ENCODE measurements around the gene PTGES2.
"Not testable (repeated sequence)": the region's sequence is repeated elsewhere in the genome, so short reads cannot be mapped to it uniquely, and the experiment has no call there.

Gene PTGES2

GRCh38 chr9:128118472-128118857 is 9.1 kb downstream of the PTGES2 start:
- no peak for DNase-seq

GRCh38 chr9:128117613-128118471 is 9.7 kb downstream of the PTGES2 start:
- no peak for DNase-seq

- DNase-seq, result no peak
Observed at GRCh38 chr9:128116104-128117083, 11.1 kb downstream of the PTGES2 start.

- no peak for DNase-seq
Observed at GRCh38 chr9:128115187-128116103, 12.1 kb downstream of the PTGES2 start.

GRCh38 chr9:128114326-128115186 is 13.0 kb downstream of the PTGES2 start:
- DNase-seq, result no peak

- no peak for DNase-seq
Observed at GRCh38 chr9:128113526-128114325, 13.8 kb downstream of the PTGES2 start.

- DNase-seq, result not testable (repeated sequence)
Observed at GRCh38 chr9:128111726-128112125, 15.8 kb downstream of the PTGES2 start.

- DNase-seq, result no peak
Observed at GRCh38 chr9:128109050-128109709, 18.3 kb downstream of the PTGES2 start.

- DNase-seq, result no peak
Observed at GRCh38 chr9:128108269-128109049, 19.1 kb downstream of the PTGES2 start.

GRCh38 chr9:128107468-128108268 is 19.9 kb downstream of the PTGES2 start:
- no peak for DNase-seq

GRCh38 chr9:128106940-128107467 is 20.5 kb downstream of the PTGES2 start:
- DNase-seq, result no peak

- no peak for DNase-seq
Observed at GRCh38 chr9:128106181-128106939, 21.2 kb downstream of the PTGES2 start.

GRCh38 chr9:128105538-128106175 is 21.9 kb downstream of the PTGES2 start:
- DNase-seq, result no peak

- DNase-seq, result no peak
Observed at GRCh38 chr9:128104171-128104618, 23.3 kb downstream of the PTGES2 start.

GRCh38 chr9:128103589-128103962 is 24.0 kb downstream of the PTGES2 start:
- DNase-seq, result no peak

- no peak for DNase-seq
Observed at GRCh38 chr9:128102861-128103588, 24.5 kb downstream of the PTGES2 start.
